ENCODE measurements around the gene ACE2.

DNA sequence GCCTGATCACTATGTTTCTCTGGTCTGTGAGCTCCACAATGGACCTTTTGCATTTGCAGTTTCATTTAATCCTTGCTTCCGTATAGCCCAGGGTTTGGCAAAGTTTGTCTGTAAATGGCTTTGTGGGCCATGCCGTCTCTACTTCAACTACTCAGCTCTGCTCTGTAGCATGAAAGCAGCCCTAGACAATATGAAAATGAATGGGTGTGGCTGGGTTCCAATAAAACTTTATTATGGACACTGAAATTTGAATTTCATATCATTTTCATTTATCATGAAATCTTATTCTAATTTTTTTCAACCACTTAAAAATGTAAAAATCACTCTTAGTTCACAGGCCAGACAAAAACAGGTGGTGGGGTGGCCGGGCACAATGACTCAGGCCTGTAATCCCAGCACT is 41.5 kb downstream of the ACE2 start:
- TF ChIP-seq, protein P1, sequence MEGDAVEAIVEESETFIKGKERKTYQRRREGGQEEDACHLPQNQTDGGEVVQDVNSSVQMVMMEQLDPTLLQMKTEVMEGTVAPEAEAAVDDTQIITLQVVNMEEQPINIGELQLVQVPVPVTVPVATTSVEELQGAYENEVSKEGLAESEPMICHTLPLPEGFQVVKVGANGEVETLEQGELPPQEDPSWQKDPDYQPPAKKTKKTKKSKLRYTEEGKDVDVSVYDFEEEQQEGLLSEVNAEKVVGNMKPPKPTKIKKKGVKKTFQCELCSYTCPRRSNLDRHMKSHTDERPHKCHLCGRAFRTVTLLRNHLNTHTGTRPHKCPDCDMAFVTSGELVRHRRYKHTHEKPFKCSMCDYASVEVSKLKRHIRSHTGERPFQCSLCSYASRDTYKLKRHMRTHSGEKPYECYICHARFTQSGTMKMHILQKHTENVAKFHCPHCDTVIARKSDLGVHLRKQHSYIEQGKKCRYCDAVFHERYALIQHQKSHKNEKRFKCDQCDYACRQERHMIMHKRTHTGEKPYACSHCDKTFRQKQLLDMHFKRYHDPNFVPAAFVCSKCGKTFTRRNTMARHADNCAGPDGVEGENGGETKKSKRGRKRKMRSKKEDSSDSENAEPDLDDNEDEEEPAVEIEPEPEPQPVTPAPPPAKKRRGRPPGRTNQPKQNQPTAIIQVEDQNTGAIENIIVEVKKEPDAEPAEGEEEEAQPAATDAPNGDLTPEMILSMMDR (IDR thresholded peaks at IDR 0.05) = no peak
- TF ChIP-seq CBFB (CRISPR knock-in tag; IDR thresholded peaks at IDR 0.05; ENCODE audit: low read depth) = no peak
- TF ChIP-seq, protein P2, sequence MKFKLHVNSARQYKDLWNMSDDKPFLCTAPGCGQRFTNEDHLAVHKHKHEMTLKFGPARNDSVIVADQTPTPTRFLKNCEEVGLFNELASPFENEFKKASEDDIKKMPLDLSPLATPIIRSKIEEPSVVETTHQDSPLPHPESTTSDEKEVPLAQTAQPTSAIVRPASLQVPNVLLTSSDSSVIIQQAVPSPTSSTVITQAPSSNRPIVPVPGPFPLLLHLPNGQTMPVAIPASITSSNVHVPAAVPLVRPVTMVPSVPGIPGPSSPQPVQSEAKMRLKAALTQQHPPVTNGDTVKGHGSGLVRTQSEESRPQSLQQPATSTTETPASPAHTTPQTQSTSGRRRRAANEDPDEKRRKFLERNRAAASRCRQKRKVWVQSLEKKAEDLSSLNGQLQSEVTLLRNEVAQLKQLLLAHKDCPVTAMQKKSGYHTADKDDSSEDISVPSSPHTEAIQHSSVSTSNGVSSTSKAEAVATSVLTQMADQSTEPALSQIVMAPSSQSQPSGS (CRISPR knock-in tag; IDR thresholded peaks at IDR 0.05; ENCODE audit: borderline replicate concordance, low read depth) = no peak
- TF ChIP-seq ZNF219 (CRISPR knock-in tag; IDR thresholded peaks at IDR 0.05; ENCODE audit: borderline replicate concordance) = no peak
- TF ChIP-seq TEAD4 (CRISPR knock-in tag; IDR thresholded peaks at IDR 0.05) = no peak
- TF ChIP-seq, protein P3, sequence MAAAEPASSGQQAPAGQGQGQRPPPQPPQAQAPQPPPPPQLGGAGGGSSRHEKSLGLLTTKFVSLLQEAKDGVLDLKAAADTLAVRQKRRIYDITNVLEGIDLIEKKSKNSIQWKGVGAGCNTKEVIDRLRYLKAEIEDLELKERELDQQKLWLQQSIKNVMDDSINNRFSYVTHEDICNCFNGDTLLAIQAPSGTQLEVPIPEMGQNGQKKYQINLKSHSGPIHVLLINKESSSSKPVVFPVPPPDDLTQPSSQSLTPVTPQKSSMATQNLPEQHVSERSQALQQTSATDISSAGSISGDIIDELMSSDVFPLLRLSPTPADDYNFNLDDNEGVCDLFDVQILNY (CRISPR knock-in tag; IDR thresholded peaks at IDR 0.05) = no peak
- TF ChIP-seq, protein P4, sequence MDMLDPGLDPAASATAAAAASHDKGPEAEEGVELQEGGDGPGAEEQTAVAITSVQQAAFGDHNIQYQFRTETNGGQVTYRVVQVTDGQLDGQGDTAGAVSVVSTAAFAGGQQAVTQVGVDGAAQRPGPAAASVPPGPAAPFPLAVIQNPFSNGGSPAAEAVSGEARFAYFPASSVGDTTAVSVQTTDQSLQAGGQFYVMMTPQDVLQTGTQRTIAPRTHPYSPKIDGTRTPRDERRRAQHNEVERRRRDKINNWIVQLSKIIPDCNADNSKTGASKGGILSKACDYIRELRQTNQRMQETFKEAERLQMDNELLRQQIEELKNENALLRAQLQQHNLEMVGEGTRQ (CRISPR knock-in tag; IDR thresholded peaks at IDR 0.05) = no peak
- no peak for TF ChIP-seq ATF1 (CRISPR knock-in tag; IDR thresholded peaks at IDR 0.05)
- TF ChIP-seq, protein P5, sequence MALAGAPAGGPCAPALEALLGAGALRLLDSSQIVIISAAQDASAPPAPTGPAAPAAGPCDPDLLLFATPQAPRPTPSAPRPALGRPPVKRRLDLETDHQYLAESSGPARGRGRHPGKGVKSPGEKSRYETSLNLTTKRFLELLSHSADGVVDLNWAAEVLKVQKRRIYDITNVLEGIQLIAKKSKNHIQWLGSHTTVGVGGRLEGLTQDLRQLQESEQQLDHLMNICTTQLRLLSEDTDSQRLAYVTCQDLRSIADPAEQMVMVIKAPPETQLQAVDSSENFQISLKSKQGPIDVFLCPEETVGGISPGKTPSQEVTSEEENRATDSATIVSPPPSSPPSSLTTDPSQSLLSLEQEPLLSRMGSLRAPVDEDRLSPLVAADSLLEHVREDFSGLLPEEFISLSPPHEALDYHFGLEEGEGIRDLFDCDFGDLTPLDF (CRISPR knock-in tag; IDR thresholded peaks at IDR 0.05) = no peak
- TF ChIP-seq NR2C2 (CRISPR knock-in tag; IDR thresholded peaks at IDR 0.05) = no peak
- TF ChIP-seq, protein P6, sequence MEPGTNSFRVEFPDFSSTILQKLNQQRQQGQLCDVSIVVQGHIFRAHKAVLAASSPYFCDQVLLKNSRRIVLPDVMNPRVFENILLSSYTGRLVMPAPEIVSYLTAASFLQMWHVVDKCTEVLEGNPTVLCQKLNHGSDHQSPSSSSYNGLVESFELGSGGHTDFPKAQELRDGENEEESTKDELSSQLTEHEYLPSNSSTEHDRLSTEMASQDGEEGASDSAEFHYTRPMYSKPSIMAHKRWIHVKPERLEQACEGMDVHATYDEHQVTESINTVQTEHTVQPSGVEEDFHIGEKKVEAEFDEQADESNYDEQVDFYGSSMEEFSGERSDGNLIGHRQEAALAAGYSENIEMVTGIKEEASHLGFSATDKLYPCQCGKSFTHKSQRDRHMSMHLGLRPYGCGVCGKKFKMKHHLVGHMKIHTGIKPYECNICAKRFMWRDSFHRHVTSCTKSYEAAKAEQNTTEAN (CRISPR knock-in tag; IDR thresholded peaks at IDR 0.05) = no peak
- no peak for TF ChIP-seq TP53 (CRISPR knock-in tag; IDR thresholded peaks at IDR 0.05)
- no peak for TF ChIP-seq NR1H2 (CRISPR knock-in tag; IDR thresholded peaks at IDR 0.05)
- TF ChIP-seq, protein P7, sequence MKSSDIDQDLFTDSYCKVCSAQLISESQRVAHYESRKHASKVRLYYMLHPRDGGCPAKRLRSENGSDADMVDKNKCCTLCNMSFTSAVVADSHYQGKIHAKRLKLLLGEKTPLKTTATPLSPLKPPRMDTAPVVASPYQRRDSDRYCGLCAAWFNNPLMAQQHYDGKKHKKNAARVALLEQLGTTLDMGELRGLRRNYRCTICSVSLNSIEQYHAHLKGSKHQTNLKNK (CRISPR knock-in tag; IDR thresholded peaks at IDR 0.05) = no peak
